Suprapubic skin (tissue), 4 donors: Measurements from ENCODE around the gene MB21D2. TPM values are rescaled to one million over a fixed set of nuclear protein-coding genes. Genes with fewer than 3 reads are reported as not detected.

Experiments
- DNase-seq, 2 donors: peaks; one replicate each; pipeline ENCODE4 v3.0.0-alpha.2; 2019; ENCODE audit warnings: low spot score in 2 of 2
- H3K27ac ChIP-seq: fragments of 200-600 bp; sonication (generic); one replicate; pipeline ENCODE4 v1.5.1; 2019
- H3K27me3 ChIP-seq: fragments of 200-600 bp; sonication (generic); one replicate; pipeline ENCODE4 v1.5.1; 2019
- H3K36me3 ChIP-seq: fragments of 200-600 bp; sonication (generic); one replicate; pipeline ENCODE4 v1.5.1; 2019
- H3K4me1 ChIP-seq: fragments of 200-600 bp; sonication (generic); one replicate; pipeline ENCODE4 v1.5.1; 2019
- H3K4me3 ChIP-seq: fragments of 200-600 bp; sonication (generic); one replicate; pipeline ENCODE4 v1.5.1; 2019; ENCODE audit warnings: mild to moderate bottlenecking
- H3K9me3 ChIP-seq: fragments of 200-600 bp; sonication (generic); one replicate; pipeline ENCODE4 v1.5.1; 2019
- CTCF ChIP-seq, 2 donors: fragments of 200-600 bp in 1 of 2; fragments of 450-650 bp in 1 of 2; sonication (generic) in 1 of 2; IDR thresholded peaks; one replicate each; pipeline ENCODE4 v1.5.1; 2016 to 2019; ENCODE audit warnings: antibody characterized with exemption in 2 of 2, mild to moderate bottlenecking in 1 of 2, moderate library complexity in 1 of 2
- EP300 ChIP-seq: sonication (generic); formaldehyde crosslinking; IDR thresholded peaks from one replicate; pipeline ENCODE4 v1.6.1; 2017; ENCODE audit warnings: antibody characterized with exemption
- POLR2A ChIP-seq, 2 donors: fragments of 450-650 bp; IDR thresholded peaks; one replicate each; pipeline ENCODE4 v1.6.1; 2017; ENCODE audit warnings: antibody characterized with exemption in 2 of 2, mild to moderate bottlenecking in 2 of 2, moderate library complexity in 2 of 2
- POLR2AphosphoS5 ChIP-seq, 3 donors: sonication (generic); formaldehyde crosslinking; IDR thresholded peaks; one replicate each; pipeline ENCODE4 v1.6.1; 2017; ENCODE audit warnings: antibody characterized with exemption in 3 of 3
- WGBS: methylation state at CpG from one replicate; pipeline ENCODE4 v1.1.5; 2018; 5-methylcytosine and 5-hydroxymethylcytosine counted together
- total RNA-seq, 4 donors: library from RNA; depleted of rRNA; stranded (reverse); fragments of >200 nt; gene quantifications; one replicate each; pipeline ENCODE4 v1.1.0, GENCODE V29; 2016

Gene MB21D2
- total RNA-seq, 4 donors from 2014 or later = 9.2 to 12.2 (median 10.7) TPM

- Histone ChIP-seq H3K27me3 (no peaks in the 10 kb centered on the region), H3K27ac (no peak overlapping the region), H3K4me3 (no peak overlapping the region), H3K4me1 (peaks cover 37% of the 10 kb centered on the region), H3K9me3 (no peaks in the 10 kb centered on the region), H3K36me3 (no peaks in the 10 kb centered on the region)
- no peak for TF ChIP-seq POLR2A (IDR thresholded peaks at IDR 0.05)
- no peak for TF ChIP-seq EP300
- WGBS = 50% methylated on average over 3 of the region's 3 CpGs
- DNase-seq = no peak
Observed at GRCh38 chr3:192834428-192834827, 83.2 kb downstream of the MB21D2 start.

DNA sequence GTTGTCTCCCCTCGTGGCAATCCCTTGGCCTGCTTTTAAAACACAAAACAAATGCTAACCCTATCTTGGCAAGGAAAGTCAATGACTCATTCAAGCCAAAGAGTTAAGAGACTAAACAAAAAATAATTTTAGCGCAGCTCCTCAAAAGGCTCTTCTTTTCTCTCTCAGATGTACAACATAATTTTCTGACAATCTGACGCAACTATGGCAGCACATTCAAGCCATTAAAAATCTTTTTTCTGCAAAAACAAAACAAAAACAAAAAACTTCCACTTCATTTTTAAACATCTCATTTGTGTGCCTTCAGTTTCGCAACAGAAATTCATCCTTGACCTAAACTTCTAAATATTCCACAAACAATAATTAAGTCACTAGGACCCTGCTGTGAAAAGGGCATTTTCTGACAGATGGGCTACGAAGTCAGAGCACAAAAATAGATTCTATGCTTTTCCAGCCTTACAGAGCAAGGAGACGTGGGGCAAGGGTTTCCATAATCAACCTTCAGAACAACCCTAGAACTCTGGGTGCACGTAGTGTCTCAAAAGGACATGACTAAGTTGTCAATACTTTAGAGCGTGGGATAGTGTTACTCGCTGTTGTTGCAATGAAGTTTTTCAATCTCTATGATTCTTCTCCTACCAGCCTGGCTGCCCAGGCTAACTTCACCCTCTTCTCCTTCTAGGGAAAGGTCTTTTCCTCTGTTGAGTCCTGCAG lies 84.3 kb downstream of the MB21D2 start:
- peak overlapping the region; percentile 36 for H3K27ac ChIP-seq
- no peak overlapping the region for H3K4me3 ChIP-seq
- 45% methylated on average over 9 of the region's 9 CpGs for WGBS
- H3K4me1 ChIP-seq = peaks cover 37% of the 10 kb centered on the region
- H3K9me3 ChIP-seq = no peaks in the 10 kb centered on the region
- TF ChIP-seq POLR2AphosphoS5 (IDR thresholded peaks at IDR 0.05) (no peak), POLR2A (IDR thresholded peaks at IDR 0.05) (no peak), CTCF (IDR thresholded peaks at IDR 0.05) (no peak), EP300 (no peak)
- no peak for DNase-seq
- H3K36me3 ChIP-seq = no peaks in the 10 kb centered on the region
- H3K27me3 ChIP-seq = no peaks in the 10 kb centered on the region

DNA sequence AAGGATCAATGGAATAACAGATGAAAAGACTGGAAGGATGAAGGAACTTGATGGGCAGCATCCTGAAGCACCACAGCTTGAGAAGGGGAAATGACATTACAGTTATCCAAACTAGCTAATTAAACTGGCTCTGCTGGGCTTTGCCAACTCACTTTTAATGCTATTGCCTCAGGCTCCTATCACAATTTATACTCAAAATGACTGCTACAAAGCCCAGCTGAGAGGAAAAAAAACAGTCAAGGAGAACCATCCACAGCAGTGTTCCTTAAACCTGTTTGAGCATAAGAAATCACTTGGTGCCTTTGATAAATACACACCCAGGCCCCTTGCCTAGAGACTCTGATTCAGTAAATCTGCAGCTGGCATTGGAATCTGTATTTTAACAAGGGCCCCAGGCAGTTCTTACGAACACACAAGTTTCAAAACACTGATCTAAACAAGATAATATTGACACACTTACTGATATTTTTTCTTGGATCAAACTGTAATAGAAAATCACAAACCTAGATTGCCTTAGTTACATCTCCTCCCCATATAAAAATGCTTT lies 85.8 kb downstream of the MB21D2 start:
- H3K36me3 ChIP-seq = no peaks in the 10 kb centered on the region
- no peak for DNase-seq
- no peaks in the 10 kb centered on the region for H3K27me3 ChIP-seq
- H3K4me3 ChIP-seq = no peak overlapping the region
- H3K27ac ChIP-seq = no peak overlapping the region
- H3K9me3 ChIP-seq = no peaks in the 10 kb centered on the region
- 46% methylated on average over 1 of the region's 1 CpG for WGBS
- peaks cover 37% of the 10 kb centered on the region for H3K4me1 ChIP-seq
- TF ChIP-seq EP300 = no peak
- no peak for TF ChIP-seq POLR2AphosphoS5 (IDR thresholded peaks at IDR 0.05)
- TF ChIP-seq POLR2A (IDR thresholded peaks at IDR 0.05) = no peak
- TF ChIP-seq CTCF (IDR thresholded peaks at IDR 0.05) = no peak

DNA sequence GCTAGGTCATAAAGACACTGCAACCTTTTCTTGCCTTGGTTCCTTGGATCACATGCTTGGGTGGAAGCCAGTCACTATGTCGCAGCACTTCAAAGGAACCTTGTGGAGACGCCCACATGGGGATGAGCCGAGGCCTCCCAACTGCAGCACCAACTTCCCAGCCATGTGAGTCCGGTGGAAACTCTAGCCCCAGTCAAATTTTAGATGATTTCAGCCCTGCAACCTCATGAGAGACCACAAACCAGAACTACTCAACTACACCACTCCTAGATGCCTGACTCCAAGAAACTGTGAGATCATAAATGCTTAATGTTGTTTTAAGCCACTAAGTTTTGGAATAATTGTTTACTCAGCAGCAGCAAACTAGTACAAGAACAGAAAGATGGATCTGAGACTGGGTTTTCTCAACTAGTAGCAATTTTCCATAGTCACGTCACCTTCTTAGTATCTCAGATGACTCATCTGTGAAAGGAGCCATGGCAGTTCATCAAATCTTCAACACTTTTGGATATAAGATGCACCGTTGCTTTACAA lies 86.5 kb downstream of the MB21D2 start:
- Histone ChIP-seq H3K4me3 (no peak overlapping the region), H3K27ac (no peak overlapping the region)
- TF ChIP-seq POLR2A (IDR thresholded peaks at IDR 0.05) (no peak), EP300 (no peak), CTCF (IDR thresholded peaks at IDR 0.05) (no peak), POLR2AphosphoS5 (IDR thresholded peaks at IDR 0.05) (no peak)

GRCh38 chr3:192830291-192831110 lies 87.2 kb downstream of the MB21D2 start:
- TF ChIP-seq POLR2A (IDR thresholded peaks at IDR 0.05) = no peak
- TF ChIP-seq CTCF (IDR thresholded peaks at IDR 0.05) = no peak
- no peak for TF ChIP-seq POLR2AphosphoS5 (IDR thresholded peaks at IDR 0.05)
- no peak for TF ChIP-seq EP300
- Histone ChIP-seq H3K4me1 (peaks cover 41% of the 10 kb centered on the region), H3K27ac (no peak overlapping the region), H3K27me3 (no peaks in the 10 kb centered on the region), H3K36me3 (no peaks in the 10 kb centered on the region), H3K9me3 (no peaks in the 10 kb centered on the region), H3K4me3 (no peak overlapping the region)
- WGBS = 80% methylated on average over 7 of the region's 7 CpGs
- no peak for DNase-seq

More for the DNA sequence above, 86.5 kb downstream of the MB21D2 start:
- DNase-seq = no peak
- Histone ChIP-seq H3K27me3 (no peaks in the 10 kb centered on the region), H3K4me1 (peaks cover 38% of the 10 kb centered on the region), H3K36me3 (no peaks in the 10 kb centered on the region), H3K9me3 (no peaks in the 10 kb centered on the region)
- 54% methylated on average over 6 of the region's 6 CpGs for WGBS
